Naive thymus-derived CD8-positive, alpha-beta T cell (primary cell): ENCODE data around the gene CDKN3. TPM values are rescaled to one million over a fixed set of nuclear protein-coding genes. Genes with fewer than 3 reads are reported as not detected.

Experiments used
- ATAC-seq, 2 donors: fragments of 150-1000 bp; cut with Tn5 transposase in 1 of 2; sonication (Bioruptor Pico), chemical (Tn5 transposase) in 1 of 2; 1 replicate in 1 of 2; 2 replicates in 1 of 2; pipeline ENCODE4 v1.10.0; 2021; ENCODE audit warnings: mild to moderate bottlenecking in 2 of 2, moderate library complexity in 2 of 2
- POLR2A ChIA-PET: fragments of 350-600 bp; sonication (Branson Sonifier 250); formaldehyde crosslinking; loops from one replicate; lab custom pipeline; 2021; ENCODE audit warnings: antibody characterized with exemption; lab: Charles Lee
- DNase-seq, 10 donors: peaks; one replicate each; pipeline versions ENCODE4 v3.0.0 to v3.0.0-alpha.2; 2020 to 2022
- H3K27ac Mint-ChIP-seq, 10 donors: one replicate each; pipeline ENCODE4 v1.8.0; 2020 to 2022; ENCODE audit warnings: mild to moderate bottlenecking in 10 of 10, mixed read lengths in 10 of 10, moderate library complexity in 4 of 10, inconsistent platforms in 1 of 10
- H3K27me3 Mint-ChIP-seq, 5 donors: one replicate each; pipeline ENCODE4 v1.8.0; 2021 to 2022; ENCODE audit warnings: mixed read lengths in 5 of 5
- H3K36me3 Mint-ChIP-seq, 3 donors: one replicate each; pipeline ENCODE4 v1.8.0; 2020 to 2022; ENCODE audit warnings: mixed read lengths in 3 of 3, mild to moderate bottlenecking in 2 of 3, inconsistent platforms in 1 of 3
- H3K4me1 Mint-ChIP-seq, 4 donors: one replicate each; pipeline ENCODE4 v1.8.0; 2021 to 2022; ENCODE audit warnings: mixed read lengths in 4 of 4
- H3K4me3 Mint-ChIP-seq, 10 donors: one replicate each; pipeline ENCODE4 v1.8.0; 2020 to 2022; ENCODE audit warnings: mild to moderate bottlenecking in 10 of 10, mixed read lengths in 10 of 10, moderate library complexity in 6 of 10, inconsistent platforms in 1 of 10
- H3K9me3 Mint-ChIP-seq, 9 donors: one replicate each; pipeline ENCODE4 v1.8.0; 2020 to 2022; ENCODE audit warnings: mixed read lengths in 9 of 9, mild to moderate bottlenecking in 3 of 9, inconsistent platforms in 1 of 9, moderate library complexity in 1 of 9
- polyA plus RNA-seq, 3 donors: library from polyadenylated mRNA; unstranded; fragments of 300-500 nt; fragmentation: Illumina TruSeq; gene quantifications; one replicate each; pipeline ENCODE4 v1.2.3, GENCODE V29; 2021
- total RNA-seq, 8 experiments: library from RNA in 2 of 8; stranded (reverse) in 2 of 8; gene quantifications; one replicate each; pipeline ENCODE4 v1.2.3 and lab custom pipeline; 2021 to 2026

The CDKN3 gene, protein sequence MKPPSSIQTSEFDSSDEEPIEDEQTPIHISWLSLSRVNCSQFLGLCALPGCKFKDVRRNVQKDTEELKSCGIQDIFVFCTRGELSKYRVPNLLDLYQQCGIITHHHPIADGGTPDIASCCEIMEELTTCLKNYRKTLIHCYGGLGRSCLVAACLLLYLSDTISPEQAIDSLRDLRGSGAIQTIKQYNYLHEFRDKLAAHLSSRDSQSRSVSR
- total RNA-seq (1 to 10 TPM; 1.1 to 3.2 TPM), polyA plus RNA-seq (1 to 10 TPM; 1.9 to 2.7 (median 2.2) TPM), total RNA-seq (lab: John Stamatoyannopoulos, UW) (0 to 2.4 (median 0.94) reads per million in 6 experiments)

DNA sequence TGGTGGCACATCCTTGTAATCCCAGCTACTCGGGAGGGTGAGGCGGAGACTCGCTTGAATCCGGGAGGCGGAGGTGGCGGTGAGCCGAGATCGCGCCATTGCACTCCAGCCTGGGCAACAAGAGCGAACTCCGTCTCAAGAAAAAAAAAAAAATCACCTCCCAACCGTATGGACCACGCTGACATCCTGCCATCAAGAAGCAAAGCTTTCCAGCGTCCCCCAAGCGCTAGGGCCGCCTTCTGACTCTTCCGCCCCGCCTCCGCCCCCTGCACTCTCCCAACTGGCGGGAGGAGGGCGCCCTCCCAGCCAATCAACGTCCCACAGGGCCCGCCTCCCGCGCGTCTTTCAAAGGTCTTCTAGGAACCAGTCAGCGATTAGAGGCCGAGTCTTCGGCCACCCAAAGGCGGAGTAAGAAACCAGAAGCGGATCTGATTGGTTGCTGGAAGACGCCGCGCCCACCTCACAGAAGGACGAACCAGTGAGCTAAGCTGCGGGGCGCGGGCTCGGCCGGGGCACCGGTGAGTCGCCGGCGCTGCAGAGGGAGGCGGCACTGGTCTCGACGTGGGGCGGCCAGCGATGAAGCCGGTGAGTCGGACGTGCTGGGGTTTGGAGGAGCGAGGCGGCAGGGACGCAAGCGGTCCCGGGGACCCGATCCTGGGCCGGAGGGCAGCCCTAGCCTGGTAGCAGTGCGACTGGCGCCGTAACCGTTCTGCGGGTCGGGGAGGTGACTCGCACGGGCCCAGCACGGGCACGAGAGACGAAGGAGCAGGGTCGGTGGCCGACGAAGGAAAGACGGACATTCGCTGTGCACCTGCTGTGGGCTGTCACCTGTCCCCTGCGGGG, at the start of gene CDKN3:
CDKN3 (plus strand) TSS at position 515 of the 843 bp plus-strand sequence; CDS start at position 577, 62 bp downstream.
- POLR2A ChIA-PET: interaction anchor here (0.7 to 1.7 kb wide), 5 partner anchors 17 to 502 kb away, joined by 3 to 5 read pairs (median 4); partner anchors contain the start of gene GMFB
- H3K27ac Mint-ChIP-seq: peak within 1 kb of the TSS; percentile 2 to 93 (median 76)
- H3K4me1 Mint-ChIP-seq: peaks cover 2 to 26% (median 10%) of the 10 kb centered on the region in 4 donors
- no peaks in the 10 kb centered on the region for H3K9me3 Mint-ChIP-seq
- ATAC-seq (peak; percentile 94 to 96), DNase-seq (peak; percentile 91 to 99 (median 96))
- H3K27me3 Mint-ChIP-seq: no peaks in the 10 kb centered on the region
- H3K4me3 Mint-ChIP-seq: peak within 1 kb of the TSS; percentile 78 to 95 (median 86)
- H3K36me3 Mint-ChIP-seq: no peaks in the 10 kb centered on the region

DNA sequence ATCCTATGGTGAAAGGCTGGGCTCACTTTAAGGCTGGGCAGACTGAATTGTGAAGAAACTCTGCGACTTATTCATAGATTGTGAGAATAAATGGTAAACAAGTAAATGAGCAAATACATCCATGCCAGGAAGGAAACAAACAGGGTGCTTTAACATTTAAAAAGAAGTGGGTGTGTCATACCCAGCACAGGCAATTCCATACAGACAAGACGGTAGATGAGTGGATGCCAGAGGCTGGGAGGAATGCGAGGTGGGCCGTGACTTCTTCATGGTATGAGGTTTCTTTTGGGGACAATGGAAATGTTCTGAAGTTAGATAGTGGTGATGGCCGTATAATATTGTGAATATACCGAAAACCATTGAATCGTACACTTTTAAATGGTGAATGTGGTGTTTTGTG, 49.8 kb upstream of the CDKN3 start:
- peaks cover 0 to 2% (median 0%) of the 10 kb centered on the region in 9 donors for H3K9me3 Mint-ChIP-seq
- DNase-seq (no peak), ATAC-seq (no peak)
- no peaks in the 10 kb centered on the region for H3K36me3 Mint-ChIP-seq
- peaks cover 0 to 2% (median 0%) of the 10 kb centered on the region in 4 donors for H3K4me1 Mint-ChIP-seq
- H3K4me3 Mint-ChIP-seq: no peak overlapping the region
- POLR2A ChIA-PET: no interaction called here
- H3K27ac Mint-ChIP-seq: no peak overlapping the region
- peaks cover 4 to 24% (median 13%) of the 10 kb centered on the region in 5 donors for H3K27me3 Mint-ChIP-seq

GRCh38 chr14:54348001-54348611, 48.7 kb upstream of the CDKN3 start:
- POLR2A ChIA-PET: no interaction called here
- peaks cover 0 to 2% (median 0%) of the 10 kb centered on the region in 9 donors for H3K9me3 Mint-ChIP-seq
- no peak for ATAC-seq
- H3K27ac Mint-ChIP-seq: no peak overlapping the region
- H3K4me1 Mint-ChIP-seq: peaks cover 0 to 3% (median 1%) of the 10 kb centered on the region in 4 donors
- peaks cover 4 to 28% (median 14%) of the 10 kb centered on the region in 5 donors for H3K27me3 Mint-ChIP-seq
- no peaks in the 10 kb centered on the region for H3K36me3 Mint-ChIP-seq
- DNase-seq: peak in 1 of 10 donors; percentile 32
- H3K4me3 Mint-ChIP-seq: no peak overlapping the region

- POLR2A ChIA-PET: interaction anchor here (0.5 kb wide), 1 partner anchor 25 kb away, joined by 3 read pairs; no protein-coding TSS in a partner anchor
- H3K9me3 Mint-ChIP-seq: peaks cover 0 to 4% (median 0%) of the 10 kb centered on the region in 9 donors
- no peaks in the 10 kb centered on the region for H3K36me3 Mint-ChIP-seq
Measured at GRCh38 chr14:54348923-54349620, 47.7 kb upstream of the CDKN3 start.

GRCh38 chr14:54349713-54350112, 47.1 kb upstream of the CDKN3 start:
- peaks cover 0 to 5% (median 1%) of the 10 kb centered on the region in 4 donors for H3K4me1 Mint-ChIP-seq
- no peak overlapping the region for H3K4me3 Mint-ChIP-seq
- no peak for DNase-seq
- H3K27me3 Mint-ChIP-seq: peaks cover 8 to 40% (median 19%) of the 10 kb centered on the region in 5 donors
- POLR2A ChIA-PET: no interaction called here
- no peak overlapping the region for H3K27ac Mint-ChIP-seq
- H3K36me3 Mint-ChIP-seq: no peaks in the 10 kb centered on the region
- ATAC-seq: no peak
- peaks cover 0 to 4% (median 0%) of the 10 kb centered on the region in 9 donors for H3K9me3 Mint-ChIP-seq

More at GRCh38 chr14:54348923-54349620, 47.7 kb upstream of the CDKN3 start:
- H3K27me3 Mint-ChIP-seq: peaks cover 5 to 35% (median 18%) of the 10 kb centered on the region in 5 donors
- no peak for DNase-seq
- peak overlapping the region in 1 of 10 donors; percentile 14 for H3K27ac Mint-ChIP-seq
- H3K4me3 Mint-ChIP-seq: no peak overlapping the region
- peaks cover 0 to 5% (median 1%) of the 10 kb centered on the region in 4 donors for H3K4me1 Mint-ChIP-seq
- ATAC-seq: no peak

DNA sequence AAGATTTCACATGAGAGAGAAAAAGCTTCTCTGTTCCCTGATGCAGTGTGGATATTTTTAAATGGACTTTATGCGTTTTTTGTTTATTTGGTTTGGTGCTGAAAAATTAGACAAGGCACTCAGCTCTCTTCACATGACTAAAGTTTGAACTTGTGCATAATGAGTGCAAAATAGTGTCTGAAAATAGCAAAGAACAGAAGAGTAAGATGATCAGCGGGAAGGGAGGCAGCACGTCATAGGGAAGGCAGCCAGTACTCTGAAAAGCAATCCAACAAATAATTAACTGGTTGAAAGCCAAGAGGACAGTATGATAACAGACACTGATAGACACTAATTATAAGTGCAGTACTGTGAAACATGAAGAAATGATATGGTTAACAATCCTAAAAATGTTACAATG, 46.6 kb upstream of the CDKN3 start:
- DNase-seq (no peak), ATAC-seq (no peak)
- POLR2A ChIA-PET: no interaction called here
- H3K4me1 Mint-ChIP-seq: peaks cover 0 to 5% (median 1%) of the 10 kb centered on the region in 4 donors
- no peak overlapping the region for H3K27ac Mint-ChIP-seq
- H3K36me3 Mint-ChIP-seq: no peaks in the 10 kb centered on the region
- H3K4me3 Mint-ChIP-seq: no peak overlapping the region
- H3K9me3 Mint-ChIP-seq: peaks cover 0 to 4% (median 0%) of the 10 kb centered on the region in 9 donors
- peaks cover 9 to 45% (median 19%) of the 10 kb centered on the region in 5 donors for H3K27me3 Mint-ChIP-seq

- ATAC-seq: no peak
- no peak for DNase-seq
- H3K4me1 Mint-ChIP-seq: peaks cover 0 to 5% (median 1%) of the 10 kb centered on the region in 4 donors
- no peak overlapping the region for H3K4me3 Mint-ChIP-seq
- no peak overlapping the region for H3K27ac Mint-ChIP-seq
- peaks cover 0 to 4% (median 0%) of the 10 kb centered on the region in 9 donors for H3K9me3 Mint-ChIP-seq
- H3K36me3 Mint-ChIP-seq: no peaks in the 10 kb centered on the region
- POLR2A ChIA-PET: no interaction called here
- H3K27me3 Mint-ChIP-seq: peaks cover 10 to 45% (median 21%) of the 10 kb centered on the region in 5 donors
Measured at GRCh38 chr14:54353266-54353665, 43.5 kb upstream of the CDKN3 start.

DNA sequence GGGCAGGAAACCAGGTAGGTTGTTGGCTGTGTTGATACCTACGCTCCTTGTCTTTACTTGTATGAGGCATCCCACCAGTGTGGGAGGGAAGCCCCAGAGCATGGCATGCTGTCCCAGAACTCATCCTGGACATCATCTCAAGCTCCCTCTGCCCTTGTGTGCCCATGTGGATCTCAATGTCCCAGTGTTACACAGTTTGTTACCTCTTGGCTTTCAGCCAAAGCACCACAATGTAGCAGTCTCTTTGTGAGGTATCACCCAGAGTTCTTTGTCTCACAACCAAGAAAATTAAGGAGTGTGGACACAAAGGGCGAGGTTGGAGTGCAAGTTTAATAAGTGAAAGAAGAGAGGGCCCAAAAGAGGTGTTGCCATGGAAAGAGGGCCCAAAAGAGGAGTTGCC, 43.1 kb upstream of the CDKN3 start:
- Mint-ChIP-seq H3K4me3 (no peak overlapping the region), H3K4me1 (peaks cover 0 to 5% (median 1%) of the 10 kb centered on the region in 4 donors), H3K27ac (no peak overlapping the region), H3K9me3 (peaks cover 0 to 4% (median 0%) of the 10 kb centered on the region in 9 donors), H3K27me3 (peaks cover 9 to 41% (median 19%) of the 10 kb centered on the region in 5 donors), H3K36me3 (no peaks in the 10 kb centered on the region)
- DNase-seq: no peak
- no peak for ATAC-seq
- POLR2A ChIA-PET: no interaction called here

DNA sequence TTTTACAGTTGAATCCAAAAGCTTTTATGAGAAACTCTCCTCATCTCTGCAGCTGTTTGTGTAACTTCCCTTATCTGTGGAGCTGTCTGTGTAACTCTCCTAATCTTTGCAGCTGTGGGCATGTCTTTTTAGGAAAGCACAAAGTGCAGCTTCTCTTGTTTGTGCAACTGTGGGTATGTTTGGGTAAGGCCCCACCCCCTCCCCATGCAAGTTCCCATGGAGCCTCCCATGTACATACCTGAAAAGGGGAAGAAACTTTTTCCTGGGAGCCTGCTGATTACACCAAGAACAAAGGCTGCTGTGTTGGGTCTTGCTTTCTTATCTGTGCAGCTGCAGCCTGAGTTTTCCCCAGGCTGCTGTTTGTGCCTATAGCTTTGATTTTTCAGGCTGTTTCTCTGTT, 42.7 kb upstream of the CDKN3 start:
- POLR2A ChIA-PET: no interaction called here
- Mint-ChIP-seq H3K4me3 (no peak overlapping the region), H3K9me3 (peaks cover 0 to 4% (median 0%) of the 10 kb centered on the region in 9 donors), H3K27ac (no peak overlapping the region), H3K36me3 (no peaks in the 10 kb centered on the region), H3K4me1 (peaks cover 0 to 4% (median 1%) of the 10 kb centered on the region in 4 donors), H3K27me3 (peaks cover 9 to 40% (median 18%) of the 10 kb centered on the region in 5 donors)
- DNase-seq (no peak), ATAC-seq (no peak)

- Mint-ChIP-seq H3K4me3 (no peak overlapping the region), H3K27ac (no peak overlapping the region), H3K9me3 (peaks cover 0 to 4% (median 0%) of the 10 kb centered on the region in 9 donors), H3K4me1 (peaks cover 0 to 3% (median 1%) of the 10 kb centered on the region in 4 donors), H3K36me3 (no peaks in the 10 kb centered on the region), H3K27me3 (peaks cover 5 to 44% (median 15%) of the 10 kb centered on the region in 5 donors)
- DNase-seq: no peak
- no peak for ATAC-seq
- POLR2A ChIA-PET: no interaction called here
Measured at GRCh38 chr14:54354968-54355641, 41.7 kb upstream of the CDKN3 start.

DNA sequence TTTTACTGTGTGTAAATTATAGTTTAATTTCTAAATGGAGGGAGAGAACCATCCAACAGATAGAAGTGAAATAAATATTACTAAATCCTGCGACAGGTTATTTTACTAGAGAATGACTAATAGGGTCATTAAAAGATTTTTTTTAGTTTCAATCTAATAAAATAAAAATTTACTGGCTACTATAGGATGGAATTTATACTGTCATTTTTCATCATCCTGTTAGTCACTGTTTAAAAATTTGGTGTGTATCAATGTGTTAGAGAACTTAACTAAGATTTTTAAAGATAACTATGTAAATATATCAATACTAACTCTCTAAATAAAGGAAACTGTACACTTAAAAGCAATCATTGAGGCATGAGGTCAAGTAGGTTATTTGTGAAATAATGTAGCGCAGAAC, 41.1 kb upstream of the CDKN3 start:
- no peak overlapping the region for H3K27ac Mint-ChIP-seq
- H3K4me1 Mint-ChIP-seq: peaks cover 0 to 3% (median 1%) of the 10 kb centered on the region in 4 donors
- H3K27me3 Mint-ChIP-seq: peaks cover 7 to 39% (median 15%) of the 10 kb centered on the region in 5 donors
- no peak overlapping the region for H3K4me3 Mint-ChIP-seq
- no peak for DNase-seq
- no peaks in the 10 kb centered on the region for H3K36me3 Mint-ChIP-seq
- ATAC-seq: no peak
- H3K9me3 Mint-ChIP-seq: peaks cover 0 to 4% (median 0%) of the 10 kb centered on the region in 9 donors
- POLR2A ChIA-PET: no interaction called here
